Subcutaneous preadipocyte (primary cell): Measurements from ENCODE around the gene NDUFAF4. TPM values are rescaled to one million over a fixed set of nuclear protein-coding genes. Genes with fewer than 3 reads are reported as not detected.

Experiments used
- small RNA-seq: library from RNA; depleted of rRNA; stranded (forward); fragments of <200 nt; gene quantifications from one replicate; pipeline ENCODE3, GENCODE V24; 2012
- total RNA-seq: library from RNA; depleted of rRNA; stranded (reverse); fragments of >200 nt; gene quantifications from 2 replicates; pipeline ENCODE4 v1.2.3, GENCODE V29; 2012

NDUFAF4 gene
- total RNA-seq: 11.4 and 14.3 TPM in 2 replicates

DNA sequence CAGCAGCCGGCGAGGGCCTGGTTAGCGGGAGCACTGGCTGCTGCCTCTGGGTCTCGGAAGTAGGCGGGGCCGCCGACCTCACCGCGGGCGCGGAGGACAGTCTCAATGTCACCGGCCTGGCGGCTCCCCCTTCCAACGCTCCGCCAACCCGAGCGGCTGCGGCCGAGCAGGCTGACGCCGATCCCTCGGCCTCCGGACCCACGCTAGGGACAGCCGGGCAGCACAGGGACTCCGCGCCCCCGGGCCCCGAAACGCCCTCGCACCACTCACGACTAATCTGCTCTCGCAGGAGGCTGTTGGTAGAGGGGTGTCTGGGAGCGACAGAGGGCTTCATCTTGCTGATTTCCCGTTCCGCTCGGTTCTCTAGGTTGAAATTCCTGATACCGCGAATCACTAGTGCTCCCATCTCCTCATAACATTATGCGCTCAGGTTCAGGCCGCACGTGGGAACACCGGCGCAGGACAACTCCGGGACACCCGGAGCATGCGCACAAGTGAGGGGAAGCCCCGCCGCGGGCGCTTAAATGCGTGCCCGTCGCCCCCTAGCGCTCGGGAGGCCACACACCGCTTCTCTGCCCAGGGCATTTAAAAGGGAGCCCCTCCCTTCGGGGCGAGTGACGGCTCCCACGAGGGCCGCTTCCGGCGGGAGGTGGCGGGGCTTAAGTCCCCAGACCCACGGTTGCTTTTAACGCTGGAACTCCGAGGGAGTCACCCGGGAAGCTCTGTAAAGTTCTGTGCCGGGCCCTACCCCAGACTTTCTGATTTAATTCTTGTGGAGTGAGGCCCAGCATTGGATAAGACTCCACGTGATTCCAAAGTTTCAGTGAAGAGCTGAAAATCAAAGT lies at the start of gene NDUFAF4:
NDUFAF4 (minus strand) TSS at position 496 of the 845 bp plus-strand sequence; CDS start at position 406, 90 bp downstream.

Small RNA genes within 50 kb of the gene (small RNA-seq; reads per million reads assigned to genes)
- gene RN7SL509P: not detected

Other genes starting within 250 kb of the NDUFAF4 start
- gene GPR63, start 60.4 kb downstream of the NDUFAF4 start, total RNA-seq: 0.37 and 0.98 TPM in 2 replicates
- under 0.01 TPM in 1 of 2 replicates, not detected in the other for gene KLHL32, start 26.8 kb upstream of the NDUFAF4 start, total RNA-seq